SJSA1 (cell line): Measurements from ENCODE around the gene CTXN2. TPM values are rescaled to one million over a fixed set of nuclear protein-coding genes. Genes with fewer than 3 reads are reported as not detected.

ENCODE experiments used
- DNase-seq, 2 experiments: peaks; one replicate each; pipeline ENCODE4 v3.0.0-alpha.2; 2015 to 2020; ENCODE audit warnings: low spot score in 2 of 2, low read depth in 1 of 2
- H3K27ac ChIP-seq: fragments of 250-450 bp; sonication (Bioruptor Pico); 2 replicates; pipeline ENCODE4 v1.5.1; 2020; ENCODE audit warnings: mild to moderate bottlenecking, moderate library complexity
- H3K27me3 ChIP-seq: fragments of 250-450 bp; sonication (Bioruptor Pico); replicated peaks from 2 replicates; pipeline ENCODE4 v1.5.1; 2020; ENCODE audit warnings: mild to moderate bottlenecking, moderate library complexity
- H3K36me3 ChIP-seq: fragments of 250-450 bp; sonication (Bioruptor Pico); 2 replicates; pipeline ENCODE4 v1.5.1; 2020; ENCODE audit warnings: mild to moderate bottlenecking
- H3K4me1 ChIP-seq: fragments of 250-450 bp; sonication (Bioruptor Pico); replicated peaks from 2 replicates; pipeline ENCODE4 v1.6.1; 2021; ENCODE audit warnings: mild to moderate bottlenecking
- H3K4me3 ChIP-seq: fragments of 250-450 bp; sonication (Bioruptor Pico); 2 replicates; pipeline ENCODE4 v1.5.1; 2020; ENCODE audit warnings: mild to moderate bottlenecking
- H3K9me3 ChIP-seq: fragments of 250-450 bp; sonication (Bioruptor Pico); replicated peaks from 2 replicates; pipeline ENCODE4 v1.5.1; 2020; ENCODE audit warnings: mild to moderate bottlenecking
- total RNA-seq: library from RNA; depleted of rRNA; stranded (reverse); fragments of >200 nt; shearing (Covaris generic); gene quantifications from 2 replicates; pipeline ENCODE4 v1.2.3, GENCODE V29; 2014; rRNA removed

Gene CTXN2
- not detected in 2 replicates for total RNA-seq

DNA sequence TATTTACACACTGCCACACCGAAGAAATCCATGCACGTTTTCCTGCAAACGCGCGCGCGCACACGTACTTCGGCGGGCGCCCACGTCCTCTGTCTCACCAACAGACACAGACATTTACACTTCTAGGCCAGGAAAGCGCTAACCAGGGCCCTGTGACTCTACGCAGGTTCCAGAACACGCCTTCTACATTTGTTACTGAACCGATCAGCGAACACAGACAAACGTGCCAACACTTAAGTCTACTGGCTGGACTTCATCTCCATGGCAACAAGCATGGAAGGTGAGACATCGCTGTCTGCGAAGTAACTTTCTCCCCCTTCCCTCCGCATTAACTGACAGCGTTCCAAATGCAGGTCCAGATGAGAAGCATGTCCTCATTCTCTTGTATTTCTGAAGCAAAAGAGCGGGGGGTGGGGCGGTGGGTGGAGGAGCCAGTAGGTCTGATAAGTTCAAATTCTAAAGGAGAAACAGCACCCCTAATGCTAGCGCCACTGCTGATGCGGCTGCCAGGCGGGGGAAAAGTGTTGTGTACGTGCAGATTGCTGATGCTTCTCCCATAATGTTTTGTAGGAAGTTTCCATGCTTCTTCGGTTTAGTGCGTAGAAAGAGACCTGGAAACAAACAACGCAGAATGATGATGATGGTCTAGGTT is at the start of gene CTXN2:
Gene CTXN2 (plus strand): TSS at position 92 of the 652 bp plus-strand sequence. CDS start 9,636 bp downstream, outside the sequence.
- H3K36me3 ChIP-seq, result no peaks in the 10 kb centered on the region
- no peak within 1 kb of the TSS for H3K27ac ChIP-seq
- no peaks in the 10 kb centered on the region for H3K4me1 ChIP-seq
- no peaks in the 10 kb centered on the region for H3K27me3 ChIP-seq
- H3K4me3 ChIP-seq, result no peak within 1 kb of the TSS
- H3K9me3 ChIP-seq, result 0 out of 2 replicates have a peak, but pooled peaks cover 4% of the 10 kb centered on the region
- no peak for DNase-seq

DNA sequence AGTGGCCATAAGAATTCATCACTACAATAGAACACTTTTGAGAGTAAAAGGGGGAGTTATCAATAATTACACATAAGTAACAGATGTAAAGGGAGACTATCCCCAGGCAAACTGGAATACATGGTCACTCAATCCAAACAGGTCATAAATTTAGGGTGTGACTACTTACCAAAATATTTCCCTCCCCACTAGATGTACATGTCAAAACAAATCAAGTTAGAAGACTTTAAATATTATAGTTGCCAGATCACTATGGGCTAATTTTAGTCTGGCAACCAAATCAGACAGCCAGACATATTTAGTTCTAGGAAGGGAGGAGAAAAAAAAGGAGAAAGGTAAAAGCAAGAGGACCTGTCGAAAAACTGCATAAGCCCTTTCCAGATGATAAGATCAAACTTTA is 47.6 kb upstream of the CTXN2 start:
- Histone ChIP-seq H3K4me1 (peaks cover 30% of the 10 kb centered on the region), H3K36me3 (no peaks in the 10 kb centered on the region), H3K27me3 (no peaks in the 10 kb centered on the region), H3K9me3 (no peaks in the 10 kb centered on the region), H3K27ac (peak overlapping the region; percentile 28; the same call in 1 of the 2 replicates), H3K4me3 (no peak overlapping the region)
- DNase-seq, result no peak

DNA sequence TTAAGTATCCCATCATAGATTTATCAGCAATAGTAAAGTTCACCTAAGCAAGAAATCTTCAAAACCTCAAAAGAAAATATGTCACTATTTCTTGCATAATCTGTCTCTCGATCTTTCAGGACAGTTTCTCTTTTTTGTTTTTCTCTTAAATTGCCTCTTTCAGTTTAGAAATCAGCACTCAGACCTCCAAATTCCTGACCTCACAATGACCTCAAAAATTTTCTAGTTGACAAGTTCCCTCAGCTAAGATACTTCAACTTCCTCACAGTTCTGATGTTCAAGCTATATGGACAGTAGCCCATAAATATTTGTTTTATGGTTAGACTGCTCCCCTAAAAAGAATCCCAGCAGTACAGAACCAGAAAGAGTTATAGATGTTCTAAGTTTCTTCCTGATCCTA is 46.6 kb upstream of the CTXN2 start:
- peaks cover 35% of the 10 kb centered on the region for H3K4me1 ChIP-seq
- peak overlapping the region; percentile 28 for H3K27ac ChIP-seq
- no peak for DNase-seq
- no peaks in the 10 kb centered on the region for H3K36me3 ChIP-seq
- H3K27me3 ChIP-seq, result no peaks in the 10 kb centered on the region
- H3K9me3 ChIP-seq, result no peaks in the 10 kb centered on the region
- no peak overlapping the region for H3K4me3 ChIP-seq

DNA sequence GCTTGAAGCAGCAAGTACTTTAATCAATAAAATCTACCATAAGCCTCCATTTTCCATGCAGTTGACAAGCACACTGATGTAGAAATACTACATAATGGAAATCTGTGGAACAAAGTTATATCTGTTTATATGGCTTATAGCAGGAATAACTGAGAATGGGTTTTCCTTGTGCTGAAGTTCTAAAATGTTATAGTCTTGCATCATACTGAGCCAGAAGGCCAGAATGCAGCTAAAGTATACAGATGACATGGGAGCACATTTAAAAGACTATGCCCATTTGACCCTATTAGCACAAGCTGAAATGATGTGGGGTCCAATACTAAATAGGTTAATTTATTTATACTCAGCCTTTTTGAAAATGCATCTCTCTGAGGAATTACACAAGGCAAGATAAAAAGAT is 45.5 kb upstream of the CTXN2 start:
- no peak overlapping the region for H3K4me3 ChIP-seq
- 0 out of 2 replicates have a peak overlapping the region, but pooled peaks have one; percentile 28 for H3K27ac ChIP-seq
- DNase-seq, result no peak
- H3K36me3 ChIP-seq, result no peaks in the 10 kb centered on the region
- no peaks in the 10 kb centered on the region for H3K27me3 ChIP-seq
- no peaks in the 10 kb centered on the region for H3K9me3 ChIP-seq
- peaks cover 45% of the 10 kb centered on the region for H3K4me1 ChIP-seq

DNA sequence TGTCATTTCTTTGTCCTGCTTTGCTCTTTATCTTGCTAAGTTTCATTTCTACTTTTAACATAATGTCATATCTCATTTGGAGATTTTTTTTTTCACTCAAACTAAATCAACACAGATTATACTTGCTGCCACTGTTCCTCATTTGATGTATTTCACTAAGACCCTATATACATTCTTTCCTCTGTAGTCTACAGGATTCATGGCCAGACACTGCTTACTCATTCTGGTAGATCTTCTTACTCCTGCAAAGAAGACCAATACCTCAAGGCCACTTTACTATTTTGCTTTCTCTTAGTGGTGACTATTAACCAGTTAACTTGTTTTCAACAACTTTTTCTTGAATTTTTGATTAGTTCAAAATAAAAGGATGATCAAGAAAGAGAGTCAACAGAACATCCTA is 44.1 kb upstream of the CTXN2 start:
- no peak overlapping the region for H3K4me3 ChIP-seq
- no peak for DNase-seq

DNA sequence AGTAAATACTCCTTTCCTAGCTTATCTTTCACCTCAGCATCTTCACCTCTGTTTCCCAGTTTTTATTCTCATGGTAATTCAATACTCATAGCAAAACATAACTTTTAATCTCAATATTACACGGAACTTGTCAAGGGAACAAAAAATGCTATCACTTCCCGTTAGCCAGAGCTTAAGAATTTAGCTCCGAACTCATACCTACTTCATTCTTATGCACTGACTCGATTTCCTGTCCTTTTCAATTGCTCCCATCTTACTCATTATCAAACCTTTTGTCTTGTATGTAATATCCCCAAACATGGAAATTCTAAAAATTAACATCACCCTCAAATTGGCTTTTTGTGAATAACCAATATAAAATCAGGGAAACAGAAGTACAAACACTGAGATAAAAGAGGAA is 41.6 kb upstream of the CTXN2 start:
- DNase-seq, result peak in 1 of 2 experiments; percentile 62
- no peak overlapping the region for H3K4me3 ChIP-seq
- no peaks in the 10 kb centered on the region for H3K27me3 ChIP-seq
- no peaks in the 10 kb centered on the region for H3K36me3 ChIP-seq
- peaks cover 31% of the 10 kb centered on the region for H3K4me1 ChIP-seq
- no peaks in the 10 kb centered on the region for H3K9me3 ChIP-seq
- H3K27ac ChIP-seq, result peak overlapping the region; percentile 86

More for the DNA sequence above, 44.1 kb upstream of the CTXN2 start:
- no peaks in the 10 kb centered on the region for H3K27me3 ChIP-seq
- no peak overlapping the region for H3K27ac ChIP-seq
- peaks cover 45% of the 10 kb centered on the region for H3K4me1 ChIP-seq
- no peaks in the 10 kb centered on the region for H3K9me3 ChIP-seq
- no peaks in the 10 kb centered on the region for H3K36me3 ChIP-seq

DNA sequence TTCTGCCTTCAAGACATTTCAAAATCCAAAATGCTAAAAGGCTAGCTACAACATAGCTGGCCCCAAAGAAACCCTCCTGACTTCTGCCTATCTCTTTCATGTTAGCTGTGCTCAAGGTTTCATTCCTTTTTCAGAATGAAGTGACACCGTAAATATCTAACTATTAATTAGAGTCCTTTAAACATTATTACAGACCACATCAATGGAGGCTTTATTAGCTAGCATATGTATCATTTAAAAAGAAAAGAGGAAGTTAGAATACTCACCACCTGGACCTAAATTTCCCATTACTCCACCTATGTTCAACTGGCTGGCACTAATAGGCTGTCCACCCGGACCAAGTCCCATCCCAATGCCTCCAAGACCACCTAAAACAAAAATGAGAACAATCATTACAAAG is 37.9 kb upstream of the CTXN2 start:
- Histone ChIP-seq H3K27ac (no peak overlapping the region), H3K9me3 (no peaks in the 10 kb centered on the region), H3K36me3 (no peaks in the 10 kb centered on the region), H3K4me3 (no peak overlapping the region), H3K27me3 (0 out of 2 replicates have a peak, but pooled peaks cover 3% of the 10 kb centered on the region), H3K4me1 (peaks cover 15% of the 10 kb centered on the region)
- no peak for DNase-seq

DNA sequence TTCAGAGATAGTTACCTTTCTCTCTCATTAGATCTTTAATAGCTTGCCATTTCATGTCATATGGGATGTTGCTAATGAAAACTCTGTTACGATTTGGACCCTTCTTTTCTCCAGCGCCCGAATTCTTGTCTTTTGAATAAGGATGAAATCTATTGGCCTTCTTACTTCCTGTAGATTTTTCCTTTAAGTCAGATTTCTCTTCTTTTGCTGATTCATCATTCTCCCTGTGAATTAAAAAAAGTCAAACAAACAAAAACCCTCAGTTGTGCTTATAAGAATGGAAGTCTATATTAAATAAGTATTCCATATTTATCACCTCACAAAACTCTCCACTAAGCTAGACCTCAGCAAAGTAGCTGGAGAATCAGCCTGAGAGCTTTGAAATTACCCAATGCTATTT is 22.8 kb upstream of the CTXN2 start:
- no peak for DNase-seq
- Histone ChIP-seq H3K4me1 (peaks cover 16% of the 10 kb centered on the region), H3K27ac (peak overlapping the region; percentile 33; the same call in 1 of the 2 replicates), H3K27me3 (no peaks in the 10 kb centered on the region), H3K9me3 (no peaks in the 10 kb centered on the region), H3K36me3 (no peaks in the 10 kb centered on the region), H3K4me3 (no peak overlapping the region)

DNA sequence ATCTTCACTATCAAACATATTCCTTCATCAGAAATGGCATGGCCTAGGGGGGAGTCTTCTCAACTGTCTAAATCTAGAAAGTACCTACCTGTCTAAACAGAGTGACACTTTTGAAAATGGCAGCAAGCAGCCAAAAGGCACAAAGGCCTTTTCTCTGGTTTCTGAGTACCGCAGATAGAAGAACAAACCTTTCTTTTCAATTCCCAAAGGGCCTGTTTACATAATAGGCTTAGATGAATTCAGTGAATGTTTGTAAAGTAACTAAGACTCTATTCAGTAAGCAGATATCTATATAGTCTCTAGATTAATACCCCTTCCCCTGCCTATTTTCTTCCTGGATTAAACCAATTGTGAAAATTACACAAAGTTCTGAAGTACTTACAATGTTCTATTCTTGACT is 20.5 kb upstream of the CTXN2 start:
- Histone ChIP-seq H3K9me3 (no peaks in the 10 kb centered on the region), H3K4me1 (peaks cover 16% of the 10 kb centered on the region), H3K27me3 (no peaks in the 10 kb centered on the region), H3K27ac (no peak overlapping the region), H3K36me3 (no peaks in the 10 kb centered on the region), H3K4me3 (no peak overlapping the region)
- no peak for DNase-seq

DNA sequence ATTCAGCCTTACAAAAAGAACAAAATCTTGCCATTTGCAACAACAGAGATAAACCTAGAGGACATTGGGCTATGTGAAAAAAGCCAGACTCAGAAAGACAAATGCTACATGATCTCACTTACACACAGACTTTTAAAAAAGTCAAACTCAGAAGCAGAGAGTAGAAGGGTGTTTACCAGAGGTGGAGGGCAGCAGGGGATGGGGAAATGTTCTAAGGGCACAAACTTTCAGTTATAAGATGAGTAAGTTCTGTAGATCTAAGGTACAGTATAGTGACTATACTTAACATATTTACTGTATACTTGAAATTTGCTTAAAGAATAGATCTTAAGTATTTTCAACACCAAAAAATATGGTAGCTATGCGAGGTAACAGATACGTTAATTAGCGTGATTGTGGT is 16.3 kb upstream of the CTXN2 start:
- no peak for DNase-seq
- H3K4me1 ChIP-seq, result 0 out of 2 replicates have a peak, but pooled peaks cover 4% of the 10 kb centered on the region

DNA sequence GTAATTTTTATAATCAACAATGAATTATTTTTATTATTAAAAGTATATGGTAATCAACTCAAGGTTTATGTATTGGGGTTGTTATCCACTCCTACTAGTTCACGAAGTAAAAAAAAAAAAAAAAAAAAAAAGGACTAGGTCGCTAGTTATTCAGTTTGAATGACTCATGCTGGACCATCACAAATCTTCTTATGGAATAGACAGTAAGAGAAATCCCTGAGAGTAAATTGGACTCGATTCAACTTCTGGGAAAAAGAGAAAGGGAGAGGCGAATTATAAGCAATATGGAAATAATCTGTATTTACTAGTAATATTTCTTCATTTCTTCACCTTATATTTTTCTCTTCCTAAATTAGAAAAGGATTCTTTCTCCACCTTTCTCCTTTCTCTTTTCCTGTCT is 15.4 kb upstream of the CTXN2 start:
- no peaks in the 10 kb centered on the region for H3K36me3 ChIP-seq
- H3K27me3 ChIP-seq, result peaks cover 7% of the 10 kb centered on the region
- no peaks in the 10 kb centered on the region for H3K9me3 ChIP-seq
- H3K27ac ChIP-seq, result no peak overlapping the region
- no peak for DNase-seq
- H3K4me3 ChIP-seq, result no peak overlapping the region
- H3K4me1 ChIP-seq, result 0 out of 2 replicates have a peak, but pooled peaks cover 4% of the 10 kb centered on the region

More for the DNA sequence above, 16.3 kb upstream of the CTXN2 start:
- Histone ChIP-seq H3K9me3 (no peaks in the 10 kb centered on the region), H3K27me3 (peaks cover 7% of the 10 kb centered on the region), H3K36me3 (no peaks in the 10 kb centered on the region), H3K4me3 (no peak overlapping the region), H3K27ac (no peak overlapping the region)

DNA sequence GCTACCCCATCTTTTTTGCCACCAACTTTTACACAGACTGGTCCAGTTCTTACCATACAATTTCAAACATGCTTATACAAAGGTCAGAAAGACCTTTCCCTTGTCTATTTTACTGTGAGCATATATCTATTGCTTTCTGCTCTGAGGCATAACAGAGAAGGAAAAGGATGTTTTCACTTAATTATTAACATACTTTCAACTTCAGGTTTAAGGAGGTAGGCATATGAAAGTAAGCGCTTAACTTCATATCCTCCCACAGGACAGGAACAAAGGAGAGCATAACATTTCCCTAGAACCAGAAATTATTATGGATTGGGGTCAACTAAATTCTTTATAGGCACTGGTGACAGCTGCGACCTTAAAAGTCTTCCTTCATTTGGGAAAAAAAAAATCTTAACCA is 14.5 kb upstream of the CTXN2 start:
- Histone ChIP-seq H3K27me3 (peaks cover 7% of the 10 kb centered on the region), H3K4me3 (no peak overlapping the region), H3K27ac (no peak overlapping the region), H3K36me3 (no peaks in the 10 kb centered on the region), H3K4me1 (0 out of 2 replicates have a peak, but pooled peaks cover 4% of the 10 kb centered on the region), H3K9me3 (no peaks in the 10 kb centered on the region)
- DNase-seq, result no peak

DNA sequence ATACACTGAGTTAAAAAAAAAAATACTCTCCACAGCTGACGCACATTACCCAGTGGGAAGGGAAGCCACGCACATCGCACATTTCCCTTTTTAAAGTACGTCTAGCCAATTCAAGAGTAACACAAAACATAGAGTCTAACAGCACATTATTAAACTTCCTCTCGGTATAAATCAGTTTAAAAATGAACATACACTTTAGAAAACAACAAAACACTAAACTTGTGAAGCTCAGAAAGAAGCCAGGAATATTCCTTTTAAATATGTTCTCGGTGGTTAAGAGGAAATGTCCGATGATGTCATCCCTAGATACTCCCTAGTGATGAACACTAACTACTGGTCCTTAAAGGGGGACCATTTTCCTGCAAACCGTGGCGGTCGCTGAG is 14.1 kb upstream of the CTXN2 start:
- Histone ChIP-seq H3K27ac (no peak overlapping the region), H3K36me3 (no peaks in the 10 kb centered on the region), H3K9me3 (no peaks in the 10 kb centered on the region), H3K4me1 (0 out of 2 replicates have a peak, but pooled peaks cover 4% of the 10 kb centered on the region), H3K4me3 (peak overlapping the region; percentile 59), H3K27me3 (peaks cover 7% of the 10 kb centered on the region)
- DNase-seq, result no peak

DNA sequence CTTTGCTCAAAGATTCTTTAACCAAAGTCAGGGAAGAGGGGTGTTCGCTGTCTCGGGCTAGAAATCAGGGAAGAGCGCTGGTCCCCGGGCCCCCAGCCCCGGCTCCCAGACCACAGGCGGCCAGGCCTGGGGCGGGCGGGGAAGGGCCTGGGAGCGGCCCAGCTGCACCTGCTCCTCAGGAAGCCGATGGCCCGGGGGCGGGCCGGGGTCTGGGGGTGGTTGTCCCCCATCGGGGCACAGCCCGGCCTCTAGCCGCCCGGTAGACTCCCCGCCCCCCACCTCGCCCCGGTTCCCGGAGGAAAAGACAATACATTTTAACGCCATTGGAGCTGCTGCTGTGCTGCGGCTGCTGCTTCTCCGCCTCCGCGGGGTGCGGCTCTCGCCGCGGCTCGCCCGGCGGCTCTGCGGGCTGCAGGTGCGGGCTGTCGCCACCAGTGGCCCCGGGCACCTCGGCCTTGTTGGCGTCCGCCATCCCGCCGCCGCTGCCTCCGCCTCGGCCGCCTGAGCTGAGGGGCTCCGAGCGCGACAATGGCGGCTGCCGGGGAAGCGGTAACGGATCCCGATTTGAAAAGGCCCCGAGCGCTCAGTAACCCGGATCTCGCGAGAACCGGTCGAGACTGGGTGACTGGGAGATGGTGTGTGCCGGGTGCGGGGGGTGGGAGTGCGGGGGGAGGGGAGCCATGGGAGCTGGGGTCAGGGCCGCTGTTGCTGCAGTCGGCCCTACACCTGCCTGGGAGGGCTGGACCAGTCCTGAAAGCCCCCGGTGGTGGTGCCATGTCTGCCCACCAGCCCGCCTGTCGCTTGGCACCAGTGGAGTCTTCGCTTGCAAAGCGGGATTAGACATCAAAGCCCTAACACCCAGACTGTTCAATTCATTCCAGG is 13.5 kb upstream of the CTXN2 start, which contains the start of gene MYEF2:
Gene MYEF2 (minus strand): TSS at position 530 of the 882 bp plus-strand sequence. CDS start 58 bp downstream, at position 472.
- DNase-seq, result peak; percentile 26 to 49

More for the DNA sequence above, 13.5 kb upstream of the CTXN2 start, which contains the start of gene MYEF2:
- peak within 1 kb of the TSS; percentile 28; the same call in 1 of the 2 replicates for H3K27ac ChIP-seq
- H3K27me3 ChIP-seq, result peaks cover 7% of the 10 kb centered on the region
- peak within 1 kb of the TSS; percentile 59 for H3K4me3 ChIP-seq
- no peaks in the 10 kb centered on the region for H3K36me3 ChIP-seq
- H3K4me1 ChIP-seq, result 0 out of 2 replicates have a peak, but pooled peaks cover 4% of the 10 kb centered on the region
- H3K9me3 ChIP-seq, result no peaks in the 10 kb centered on the region
